Measurements from ENCODE around the gene NRL.

Gene NRL

DNA sequence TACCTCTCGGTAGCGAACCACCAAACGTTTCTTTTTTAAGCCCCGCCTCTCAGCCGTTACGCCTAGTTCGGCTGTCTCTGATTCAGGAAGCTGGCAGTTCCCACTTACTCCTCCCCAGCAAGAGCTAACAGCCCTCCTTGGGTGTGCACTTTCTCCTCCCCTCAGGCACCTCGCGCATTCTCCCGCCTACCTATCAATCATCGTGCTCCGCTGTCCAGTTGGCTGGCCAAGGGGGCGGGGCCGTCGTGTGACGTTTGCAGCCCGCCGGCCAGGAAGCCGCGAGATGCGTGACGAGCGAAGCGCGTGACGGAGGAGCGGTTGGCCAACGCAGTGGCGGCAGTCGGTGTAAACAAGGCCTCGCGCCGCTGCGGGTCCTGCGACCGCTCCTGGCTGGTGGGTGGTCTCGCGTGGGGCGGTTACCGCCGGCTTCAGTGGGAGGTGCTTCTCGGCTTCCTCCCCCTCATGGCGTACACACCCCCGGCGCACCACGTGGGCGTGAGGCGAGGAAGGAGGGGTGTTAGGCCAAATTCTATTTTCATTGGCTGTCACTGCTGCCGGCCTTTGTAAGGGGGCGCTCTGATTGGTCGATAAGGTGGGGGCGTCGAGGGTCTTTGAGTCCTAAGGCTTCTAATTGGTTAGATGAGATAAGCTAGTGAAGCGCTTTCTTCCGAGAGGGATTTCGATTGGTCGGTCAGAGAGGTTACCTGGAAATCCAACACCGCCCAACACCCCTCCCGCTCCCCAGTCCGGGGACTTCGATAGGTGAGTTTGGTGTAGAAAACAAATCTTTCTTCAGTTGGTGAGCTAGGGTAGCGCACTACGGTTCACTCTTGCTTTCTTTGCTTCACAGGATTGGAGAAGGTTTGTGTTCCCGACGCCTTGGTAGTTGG lies at the start of gene NRL, which contains the start of gene DCAF11:
Gene NRL (minus strand): TSS at position 418 of the 890 bp plus-strand sequence. CDS start 32,101 bp downstream, outside the sequence.
Gene DCAF11 (plus strand): TSS at position 246 of the 890 bp plus-strand sequence. CDS start 818 bp downstream, outside the sequence.
- DNase-seq (ENCODE audit: low read depth): peak; percentile 95

DNA sequence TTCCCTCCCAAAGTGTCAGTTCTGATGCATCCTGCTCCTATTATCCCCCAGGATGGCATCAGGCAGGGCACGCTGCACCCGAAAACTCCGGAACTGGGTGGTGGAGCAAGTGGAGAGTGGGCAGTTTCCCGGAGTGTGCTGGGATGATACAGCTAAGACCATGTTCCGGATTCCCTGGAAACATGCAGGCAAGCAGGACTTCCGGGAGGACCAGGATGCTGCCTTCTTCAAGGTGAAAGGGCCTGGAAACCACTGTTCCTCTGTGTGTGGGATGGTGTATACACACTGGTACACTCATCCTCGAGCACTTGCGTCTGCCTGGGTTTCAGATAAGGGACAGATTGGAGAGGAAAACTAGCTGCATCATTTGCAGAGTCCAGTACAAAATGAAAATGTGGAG lies 47.3 kb upstream of the NRL start:
- DNase-seq (ENCODE audit: low read depth): no peak

DNA sequence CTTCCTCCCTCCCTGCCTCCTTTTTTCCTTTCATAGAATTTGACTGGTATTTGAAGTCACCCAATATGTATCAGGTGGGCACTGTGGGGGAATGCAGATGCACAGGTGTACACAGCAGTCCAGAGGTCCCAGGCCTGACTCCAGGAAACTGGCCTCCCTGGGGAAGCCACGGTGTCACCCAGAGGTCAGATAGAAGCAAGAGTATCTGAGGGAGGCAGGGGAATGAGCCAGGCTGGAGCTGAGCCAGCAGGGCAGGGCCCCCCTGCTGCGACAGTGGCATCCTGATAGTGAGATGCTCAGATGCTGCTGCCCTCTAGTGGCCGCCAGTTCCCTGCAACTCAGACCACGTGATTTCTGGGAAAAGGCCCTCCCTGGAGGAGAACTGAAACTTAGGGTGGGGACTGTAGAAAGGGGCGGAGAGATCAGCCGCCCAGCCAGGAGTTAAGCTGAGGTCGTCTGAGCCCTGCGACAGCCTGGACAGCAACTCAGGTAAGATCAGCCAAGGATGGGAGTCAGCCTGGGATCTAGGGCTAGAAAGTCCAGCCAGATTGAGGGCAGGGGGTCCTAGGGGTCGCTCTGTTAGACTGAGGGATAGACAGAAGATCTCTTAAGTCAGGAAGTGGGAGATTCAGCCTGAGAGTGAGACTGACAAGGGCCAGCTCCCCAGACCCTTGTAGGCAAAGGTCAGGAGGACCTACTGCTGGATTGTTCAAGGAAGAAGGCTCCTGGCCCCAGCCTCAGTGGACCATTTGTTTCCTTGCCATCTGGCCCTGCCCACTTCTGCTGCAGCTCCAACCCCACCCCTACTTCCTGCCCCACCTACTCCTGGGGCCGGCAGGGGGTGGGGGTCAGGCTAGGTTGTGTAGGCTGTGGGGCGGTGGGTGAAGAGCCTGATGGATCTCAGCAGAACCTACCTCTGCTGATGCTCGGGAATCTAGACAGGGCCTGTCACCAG lies 46.4 kb upstream of the NRL start, which contains the start of gene IRF9:
Gene IRF9 (plus strand): TSS at position 416 of the 955 bp plus-strand sequence. CDS start 880 bp downstream, outside the sequence.
- DNase-seq (ENCODE audit: low read depth): peak; percentile 90

DNA sequence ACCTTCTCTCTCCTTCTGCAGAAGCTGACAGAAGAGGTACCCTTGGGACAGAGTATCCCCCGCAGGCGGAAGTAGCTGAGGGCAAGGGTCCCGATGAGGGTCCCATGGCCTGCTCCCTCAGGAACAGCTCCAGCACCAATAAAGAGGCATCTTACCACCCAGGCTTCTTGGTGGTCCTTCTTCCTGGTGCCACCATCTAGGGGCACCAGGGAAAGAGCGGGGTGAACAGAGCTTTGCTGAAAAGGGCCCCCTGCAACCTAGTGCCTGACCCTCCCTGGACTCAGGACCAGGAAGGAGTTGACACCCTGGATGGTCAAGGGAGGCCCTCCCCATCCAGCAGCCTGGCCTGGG lies 45.7 kb upstream of the NRL start:
- DNase-seq (ENCODE audit: low read depth): no peak

DNA sequence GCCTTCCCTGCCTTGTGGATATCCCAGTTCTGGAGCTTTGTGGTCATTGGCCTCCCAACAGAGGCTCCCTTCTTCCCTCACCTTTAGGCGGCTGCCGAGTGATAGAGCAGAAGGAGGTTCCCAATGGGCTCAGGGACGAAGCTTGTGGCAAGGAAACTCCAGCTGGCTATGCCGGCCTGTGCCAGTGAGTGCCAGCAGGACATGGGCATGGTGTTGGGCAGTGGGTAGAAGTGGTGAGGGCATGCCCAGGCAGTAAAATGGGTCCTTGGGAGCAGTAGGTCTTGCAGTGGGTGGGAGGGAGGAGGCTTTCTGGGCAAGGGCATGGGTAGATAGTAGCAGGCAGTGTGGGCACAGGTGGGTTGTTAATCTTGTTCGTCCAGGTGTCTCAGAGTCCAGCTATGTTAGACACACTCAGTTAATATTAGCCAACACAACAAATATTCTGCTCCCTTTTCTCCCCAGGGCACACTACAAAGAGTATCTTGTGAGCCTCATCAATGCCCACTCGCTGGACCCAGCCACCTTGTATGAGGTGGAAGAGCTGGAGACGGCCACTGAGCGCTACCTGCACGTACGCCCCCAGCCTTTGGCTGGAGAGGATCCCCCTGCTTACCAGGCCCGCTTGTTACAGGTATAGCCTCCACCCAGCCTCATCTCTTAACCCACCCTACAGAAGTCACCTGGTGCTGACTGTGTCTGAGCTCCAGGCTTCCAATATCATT lies 45.2 kb upstream of the NRL start:
- no peak for DNase-seq (ENCODE audit: low read depth)

DNA sequence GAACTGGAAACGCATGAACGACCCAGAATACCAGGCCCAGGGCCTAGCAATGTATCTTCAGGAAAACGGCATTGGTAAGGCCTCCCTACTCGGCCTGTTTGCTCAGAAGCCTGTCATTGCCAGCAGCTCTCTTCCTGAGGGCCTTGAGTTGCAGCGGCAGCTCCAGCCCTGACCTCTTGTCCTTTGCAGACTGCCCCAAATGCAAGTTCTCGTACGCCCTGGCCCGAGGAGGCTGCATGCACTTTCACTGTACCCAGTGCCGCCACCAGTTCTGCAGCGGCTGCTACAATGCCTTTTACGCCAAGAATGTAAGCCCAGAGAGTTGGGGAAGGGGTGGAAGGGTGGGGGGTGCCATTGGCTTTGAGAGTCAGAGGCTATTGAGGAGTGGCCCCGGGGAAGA lies 42.6 kb upstream of the NRL start:
- no peak for DNase-seq (ENCODE audit: low read depth)

DNA sequence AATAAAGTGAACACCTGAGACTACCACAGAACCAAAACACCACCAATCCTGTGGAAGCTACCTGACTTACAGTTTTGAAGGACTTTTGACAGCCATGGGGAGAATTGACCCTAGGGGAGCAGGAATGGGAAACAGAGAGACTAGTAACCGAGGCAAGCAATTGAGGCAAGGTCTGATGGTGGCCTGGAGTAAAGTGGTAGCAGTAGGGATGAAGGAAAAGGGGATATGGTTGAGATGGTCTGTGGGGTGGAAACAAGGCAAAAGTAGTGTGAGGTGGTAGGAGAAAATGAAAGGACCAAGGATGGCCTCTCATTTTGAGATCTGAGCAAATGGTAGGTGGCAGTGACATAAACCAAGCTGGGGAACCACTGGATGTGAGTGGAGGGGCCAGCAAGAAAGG lies 42.1 kb upstream of the NRL start:
- no peak for DNase-seq (ENCODE audit: low read depth)

DNA sequence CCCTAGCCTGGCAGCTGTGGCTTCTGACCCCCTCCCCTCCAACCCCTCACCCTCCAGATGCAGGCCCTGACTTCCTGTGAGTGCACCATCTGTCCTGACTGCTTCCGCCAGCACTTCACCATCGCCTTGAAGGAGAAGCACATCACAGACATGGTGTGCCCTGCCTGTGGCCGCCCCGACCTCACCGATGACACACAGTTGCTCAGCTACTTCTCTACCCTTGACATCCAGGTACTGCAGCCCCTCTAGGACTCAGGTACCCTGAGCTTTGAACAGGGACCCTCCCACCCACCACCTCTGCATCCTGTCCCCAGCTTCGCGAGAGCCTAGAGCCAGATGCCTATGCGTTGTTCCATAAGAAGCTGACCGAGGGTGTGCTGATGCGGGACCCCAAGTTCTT lies 40.4 kb upstream of the NRL start:
- no peak for DNase-seq (ENCODE audit: low read depth)

DNA sequence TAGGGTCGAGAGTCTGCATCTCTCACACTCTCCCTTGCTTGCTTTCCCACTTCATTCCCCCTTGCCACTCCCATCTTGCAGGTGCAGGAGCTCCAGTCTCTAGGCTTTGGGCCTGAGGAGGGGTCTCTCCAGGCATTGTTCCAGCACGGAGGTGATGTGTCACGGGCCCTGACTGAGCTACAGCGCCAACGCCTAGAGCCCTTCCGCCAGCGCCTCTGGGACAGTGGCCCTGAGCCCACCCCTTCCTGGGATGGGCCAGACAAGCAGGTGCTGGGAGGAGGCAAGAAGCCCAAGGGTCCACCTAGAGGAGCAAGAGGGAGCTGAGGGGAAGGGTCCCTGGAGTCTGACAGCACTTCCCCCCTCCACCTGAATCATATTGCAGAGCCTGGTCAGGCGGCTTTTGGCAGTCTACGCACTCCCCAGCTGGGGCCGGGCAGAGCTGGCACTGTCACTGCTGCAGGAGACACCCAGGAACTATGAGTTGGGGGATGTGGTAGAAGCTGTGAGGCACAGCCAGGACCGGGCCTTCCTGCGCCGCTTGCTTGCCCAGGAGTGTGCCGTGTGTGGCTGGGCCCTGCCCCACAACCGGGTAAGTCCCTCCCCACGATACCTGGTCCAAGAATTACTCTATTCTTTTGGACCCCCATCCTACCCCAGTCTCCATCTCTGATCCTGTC lies 36.8 kb upstream of the NRL start:
- DNase-seq (ENCODE audit: low read depth): no peak

DNA sequence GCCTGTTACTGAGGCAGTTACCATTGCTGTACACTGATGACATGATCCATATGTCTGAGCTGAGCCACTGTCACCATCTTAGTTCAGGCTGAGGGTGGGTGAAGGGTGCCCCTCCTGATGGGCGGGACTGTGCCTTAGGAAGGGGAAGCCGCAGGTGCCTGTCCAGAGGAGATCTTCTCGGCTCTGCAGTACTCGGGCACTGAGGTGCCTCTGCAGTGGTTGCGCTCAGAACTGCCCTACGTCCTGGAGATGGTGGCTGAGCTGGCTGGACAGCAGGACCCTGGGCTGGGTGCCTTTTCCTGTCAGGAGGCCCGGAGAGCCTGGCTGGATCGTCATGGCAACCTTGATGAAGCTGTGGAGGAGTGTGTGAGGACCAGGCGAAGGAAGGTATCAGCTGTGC lies 36.2 kb upstream of the NRL start:
- no peak for DNase-seq (ENCODE audit: low read depth)

DNA sequence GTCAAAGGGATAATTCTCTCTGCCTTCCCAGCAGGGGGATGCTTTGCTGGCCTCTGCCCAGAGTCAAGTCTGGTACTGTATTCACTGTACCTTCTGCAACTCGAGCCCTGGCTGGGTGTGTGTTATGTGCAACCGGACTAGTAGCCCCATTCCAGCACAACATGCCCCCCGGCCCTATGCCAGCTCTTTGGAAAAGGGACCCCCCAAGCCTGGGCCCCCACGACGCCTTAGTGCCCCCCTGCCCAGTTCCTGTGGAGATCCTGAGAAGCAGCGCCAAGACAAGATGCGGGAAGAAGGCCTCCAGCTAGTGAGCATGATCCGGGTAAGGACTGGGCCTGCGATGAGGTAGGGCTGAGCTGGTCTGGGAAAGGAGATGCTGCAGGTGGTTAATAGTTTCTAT lies 35.8 kb upstream of the NRL start:
- DNase-seq (ENCODE audit: low read depth): no peak

DNA sequence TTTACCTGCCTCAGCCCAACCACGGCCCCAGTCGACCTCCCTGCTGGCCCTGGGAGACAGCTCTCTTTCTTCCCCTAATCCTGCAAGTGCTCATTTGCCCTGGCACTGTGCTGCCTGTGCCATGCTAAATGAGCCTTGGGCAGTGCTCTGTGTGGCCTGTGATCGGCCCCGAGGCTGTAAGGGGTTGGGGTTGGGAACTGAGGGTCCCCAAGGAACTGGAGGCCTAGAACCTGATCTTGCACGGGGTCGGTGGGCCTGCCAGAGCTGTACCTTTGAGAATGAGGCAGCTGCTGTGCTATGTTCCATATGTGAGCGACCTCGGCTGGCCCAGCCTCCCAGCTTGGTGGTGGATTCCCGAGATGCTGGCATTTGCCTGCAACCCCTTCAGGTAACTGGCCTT lies 35.3 kb upstream of the NRL start:
- no peak for DNase-seq (ENCODE audit: low read depth)

DNA sequence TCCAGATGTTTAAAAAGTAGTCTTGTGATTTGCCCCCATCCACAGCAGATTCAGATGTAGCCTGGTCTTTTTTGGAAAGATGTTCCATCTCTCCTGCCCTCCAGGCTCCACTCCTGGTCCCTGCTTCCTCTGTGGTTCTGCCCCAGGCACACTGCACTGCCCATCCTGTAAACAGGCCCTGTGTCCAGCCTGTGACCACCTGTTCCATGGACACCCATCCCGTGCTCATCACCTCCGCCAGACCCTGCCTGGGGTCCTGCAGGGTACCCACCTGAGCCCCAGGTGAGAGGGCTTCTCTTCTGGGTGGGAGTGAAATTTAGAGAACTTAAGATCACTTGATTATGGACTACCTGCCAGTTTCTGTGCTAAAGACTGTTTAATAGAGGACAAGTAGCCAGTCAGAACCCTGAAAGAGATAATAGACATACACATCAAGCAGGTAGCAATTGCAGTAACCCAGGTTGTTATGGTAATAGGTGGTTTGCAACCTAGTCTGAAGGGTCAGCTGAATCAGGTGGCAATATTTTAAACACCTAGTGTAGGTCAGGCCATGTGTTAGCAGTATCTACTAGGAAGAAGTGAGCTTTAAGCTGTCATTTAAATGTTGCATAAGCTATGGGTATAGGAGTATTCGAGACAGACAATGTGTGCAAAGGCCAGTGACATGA lies 34.7 kb upstream of the NRL start:
- DNase-seq (ENCODE audit: low read depth): no peak

DNA sequence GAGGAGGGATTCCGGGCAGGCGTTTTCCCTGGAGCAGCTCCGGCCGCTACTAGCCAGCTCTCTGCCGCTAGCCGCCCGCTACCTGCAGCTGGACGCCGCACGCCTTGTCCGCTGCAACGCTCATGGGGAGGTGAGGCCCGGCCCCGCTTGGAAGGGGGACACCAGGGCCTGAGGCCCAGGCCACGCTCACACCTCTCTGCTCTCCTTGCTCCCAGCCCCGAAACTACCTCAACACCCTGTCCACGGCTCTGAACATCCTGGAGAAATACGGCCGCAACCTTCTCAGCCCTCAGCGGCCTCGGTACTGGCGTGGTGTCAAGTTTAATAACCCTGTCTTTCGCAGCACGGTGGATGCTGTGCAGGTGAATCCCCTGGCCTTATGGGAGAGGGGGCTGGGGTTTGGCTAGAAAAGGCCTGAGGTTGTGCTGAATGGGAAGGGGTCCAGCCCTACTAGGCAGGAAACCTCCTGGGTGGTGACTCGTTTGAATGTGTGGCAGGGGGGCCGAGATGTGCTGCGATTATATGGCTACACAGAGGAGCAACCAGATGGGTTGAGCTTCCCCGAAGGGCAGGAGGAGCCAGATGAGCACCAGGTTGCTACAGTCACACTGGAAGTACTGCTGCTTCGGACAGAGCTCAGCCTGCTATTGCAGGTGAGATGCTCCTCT lies 33.1 kb upstream of the NRL start:
- no peak for DNase-seq (ENCODE audit: low read depth)

DNA sequence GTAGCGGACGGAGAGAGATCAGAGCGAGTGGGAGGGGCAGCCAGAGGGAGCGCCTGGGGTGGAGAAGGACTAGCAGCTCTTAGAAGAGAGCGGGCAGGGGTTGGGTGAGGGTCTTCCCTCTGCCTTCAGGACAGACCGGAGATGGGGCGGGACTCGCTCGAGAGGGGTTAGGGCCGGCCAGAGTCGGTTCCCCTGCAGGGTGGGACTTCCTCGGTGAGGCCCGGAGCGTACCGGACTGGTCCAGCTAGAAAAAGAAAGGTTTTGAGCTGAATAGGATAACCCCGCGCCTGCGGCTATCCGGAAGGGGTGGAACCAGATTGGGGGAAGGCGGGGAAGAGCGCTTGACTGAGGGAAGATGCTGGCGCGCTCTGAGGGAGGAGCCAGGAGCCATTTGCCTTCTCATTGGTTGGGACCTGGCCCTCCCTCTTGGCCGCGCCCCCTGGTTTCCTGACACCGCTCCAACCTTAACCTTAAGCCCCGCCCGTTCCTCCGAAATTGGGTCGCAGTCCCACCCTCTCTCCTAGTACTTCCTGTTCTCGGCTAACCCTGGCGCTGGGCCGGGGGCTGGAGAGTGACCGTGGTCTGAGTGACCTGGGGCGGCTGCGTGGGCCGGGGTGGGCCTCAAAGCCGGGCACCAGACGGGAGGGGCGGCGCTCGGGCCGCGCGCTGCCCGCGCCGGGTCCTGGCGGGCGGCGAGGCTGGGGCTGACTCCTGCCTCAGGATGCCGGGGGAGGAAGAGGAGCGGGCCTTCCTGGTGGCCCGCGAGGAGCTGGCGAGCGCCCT lies 32.4 kb upstream of the NRL start, which contains the start of gene RNF31:
Gene RNF31 (plus strand): TSS at position 521 of the 783 bp plus-strand sequence. CDS start 201 bp downstream, at position 722.
- peak; percentile 93 for DNase-seq (ENCODE audit: low read depth)

DNA sequence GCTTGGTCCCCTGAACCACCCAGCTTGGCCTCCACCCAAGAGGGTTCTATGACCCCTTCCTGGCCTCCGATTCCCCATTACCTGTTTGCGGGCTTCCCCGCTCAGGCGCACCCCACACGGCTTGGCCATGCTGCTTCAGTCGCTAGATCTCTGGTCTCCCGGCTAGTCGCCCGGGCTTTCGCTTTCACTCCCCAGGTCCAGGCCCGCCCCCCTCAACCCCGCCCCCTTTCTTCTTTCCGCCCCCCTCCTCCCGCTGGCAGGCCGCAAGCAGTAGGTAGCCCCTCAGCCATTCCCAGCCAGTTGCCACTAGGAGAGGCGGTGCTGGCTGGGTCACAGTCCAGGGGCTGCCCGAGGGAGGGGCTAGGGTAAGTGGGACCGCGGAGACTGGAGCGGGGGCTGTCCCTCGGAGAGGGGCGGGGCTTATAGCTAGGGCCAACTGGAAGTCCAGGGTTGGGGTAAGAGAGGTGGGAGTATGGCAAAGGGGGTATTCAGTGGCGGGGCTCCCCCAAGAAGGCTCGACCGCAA lies 31.8 kb upstream of the NRL start, which contains the start of gene PSME2:
Gene PSME2 (minus strand): TSS at position 158 of the 525 bp plus-strand sequence. CDS start 29 bp downstream, at position 129.
- DNase-seq (ENCODE audit: low read depth): peak; percentile 93

DNA sequence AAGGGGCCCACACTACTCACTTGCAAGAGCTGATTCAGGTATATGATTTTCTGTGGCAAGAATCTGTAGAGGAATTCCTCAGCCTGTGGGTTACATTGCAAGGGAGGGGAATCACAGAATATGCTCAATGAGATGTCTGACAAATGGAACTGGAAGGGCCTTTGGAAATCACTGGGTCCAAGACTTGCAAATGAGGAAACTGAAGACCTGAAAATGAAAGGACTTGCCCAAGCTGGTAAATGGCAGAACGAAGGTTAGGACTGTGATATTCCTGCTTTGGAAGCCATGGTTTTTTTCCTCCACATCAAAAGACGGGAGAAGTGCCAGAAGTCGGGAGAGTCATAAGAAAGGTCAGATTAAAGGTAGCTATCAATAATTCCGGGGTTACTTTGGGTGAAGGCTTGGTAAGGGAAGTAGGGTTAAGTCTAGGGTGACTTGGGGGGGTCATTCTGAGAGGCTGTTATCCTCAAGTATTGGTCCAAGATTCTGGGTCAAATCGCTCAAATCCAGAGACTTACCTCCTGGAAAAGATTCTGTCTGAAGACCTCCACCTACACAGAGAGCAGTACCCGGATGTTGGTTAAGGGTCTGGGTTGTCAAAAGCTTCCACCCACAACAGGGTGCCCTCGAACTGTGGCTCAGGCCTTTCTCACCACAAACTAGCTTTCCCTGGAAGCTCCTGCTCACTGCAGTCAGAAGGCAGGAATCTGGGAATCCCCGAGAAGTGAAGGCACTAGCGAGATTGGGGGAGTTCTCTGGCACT lies 31.1 kb upstream of the NRL start:
- no peak for DNase-seq (ENCODE audit: low read depth)

DNA sequence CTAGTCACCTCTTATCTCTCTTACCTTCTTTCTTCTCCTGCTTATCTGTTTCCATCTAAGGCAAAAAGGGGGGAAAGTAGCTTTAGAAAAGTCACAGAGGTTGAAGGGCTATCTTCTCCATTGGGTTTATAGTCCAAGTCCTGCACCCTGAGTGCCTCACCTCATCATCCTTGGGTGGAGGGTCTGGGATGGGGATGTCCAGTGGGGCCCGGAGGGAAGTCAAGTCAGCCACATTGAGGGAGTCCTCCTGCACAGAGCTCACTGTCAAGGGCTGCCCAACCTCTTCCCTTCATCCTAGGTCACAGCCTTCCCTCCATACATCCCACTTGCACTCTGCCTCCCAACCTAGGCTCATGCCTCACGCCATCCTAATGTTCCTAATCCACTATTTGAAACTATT lies 30.5 kb upstream of the NRL start:
- DNase-seq (ENCODE audit: low read depth): no peak
